Brain microvascular endothelial cell (primary cell): ENCODE data around the gene HIP1.
"Not testable (repeated sequence)": the region's sequence is repeated elsewhere in the genome, so short reads cannot be mapped to it uniquely, and the experiment has no call there.

Experiments
- DNase-seq: peaks from one replicate; pipeline ENCODE4 v3.0.0-alpha.2; 2020
- H3K27ac ChIP-seq: fragments of 250-450 bp; sonication (Bioruptor Pico); 2 replicates; pipeline ENCODE4 v1.5.1; 2020; ENCODE audit warnings: mild to moderate bottlenecking, moderate library complexity
- H3K27me3 ChIP-seq: fragments of 250-450 bp; sonication (Bioruptor Pico); replicated peaks from 2 replicates; pipeline ENCODE4 v1.5.1; 2020; ENCODE audit warnings: mild to moderate bottlenecking
- H3K36me3 ChIP-seq: fragments of 250-450 bp; sonication (Bioruptor Pico); replicated peaks from 2 replicates; pipeline ENCODE4 v1.5.1; 2020; ENCODE audit warnings: mild to moderate bottlenecking
- H3K4me3 ChIP-seq: 2 replicates; pipeline ENCODE4 v1.5.1; 2011; ENCODE audit warnings: low read depth, mild to moderate bottlenecking, control low read depth, low read length, moderate library complexity
- CTCF ChIP-seq: IDR thresholded peaks from 2 replicates; pipeline ENCODE4 v1.5.1; 2011; ENCODE audit warnings: low read depth, mild to moderate bottlenecking, moderate library complexity, low read length, control low read depth, inconsistent platforms; ENCODE audit errors: missing control alignments
- in situ Hi-C: cut with HindIII; loops from 2 replicates; pipeline ENCODE4 v1.10.0; 2017; ENCODE audit warnings: low sequenced_read_pairs, low pct_ligation_motif_present

Gene HIP1

GRCh38 chr7:75732764-75733630 lies 5.7 kb downstream of the HIP1 start:
- in situ Hi-C loops: no loop called here
- H3K4me3 ChIP-seq: peak overlapping the region; percentile 9
- TF ChIP-seq CTCF: no peak

GRCh38 chr7:75732016-75732521 lies 6.7 kb downstream of the HIP1 start:
- Histone ChIP-seq H3K36me3 (no peaks in the 10 kb centered on the region), H3K27ac (peak overlapping the region; percentile 64), H3K27me3 (no peaks in the 10 kb centered on the region), H3K4me3 (no peak overlapping the region)
- no peak for TF ChIP-seq CTCF
- DNase-seq: no peak
- in situ Hi-C loops: no loop called here

More at GRCh38 chr7:75732764-75733630, 5.7 kb downstream of the HIP1 start:
- Histone ChIP-seq H3K27me3 (no peaks in the 10 kb centered on the region), H3K36me3 (no peaks in the 10 kb centered on the region), H3K27ac (peak overlapping the region; percentile 64)
- DNase-seq: peak; percentile 84

- in situ Hi-C loops: no loop called here
- no peaks in the 10 kb centered on the region for H3K27me3 ChIP-seq
- DNase-seq: no peak
- H3K36me3 ChIP-seq: no peaks in the 10 kb centered on the region
- TF ChIP-seq CTCF: no peak
- no peak overlapping the region for H3K27ac ChIP-seq
- no peak overlapping the region for H3K4me3 ChIP-seq
Measured at GRCh38 chr7:75729851-75730274, 8.9 kb downstream of the HIP1 start.

- no peak for TF ChIP-seq CTCF
- Histone ChIP-seq H3K4me3 (no peak overlapping the region), H3K27ac (no peak overlapping the region), H3K27me3 (no peaks in the 10 kb centered on the region), H3K36me3 (no peaks in the 10 kb centered on the region)
- peak; percentile 40 for DNase-seq
- in situ Hi-C loops: no loop called here
Measured at GRCh38 chr7:75727881-75728593, 10.7 kb downstream of the HIP1 start.

GRCh38 chr7:75727351-75727750 lies 11.4 kb downstream of the HIP1 start:
- H3K36me3 ChIP-seq, H3K4me3 ChIP-seq, DNase-seq, in situ Hi-C loops, H3K27ac ChIP-seq, H3K27me3 ChIP-seq: not testable (repeated sequence)

GRCh38 chr7:75725306-75725705 lies 13.4 kb downstream of the HIP1 start:
- Histone ChIP-seq H3K27me3 (no peaks in the 10 kb centered on the region), H3K36me3 (no peaks in the 10 kb centered on the region), H3K27ac (no peak overlapping the region), H3K4me3 (no peak overlapping the region)
- in situ Hi-C loops: no loop called here
- TF ChIP-seq CTCF: no peak
- no peak for DNase-seq
